ENCODE data around the gene STBD1.

DNA sequence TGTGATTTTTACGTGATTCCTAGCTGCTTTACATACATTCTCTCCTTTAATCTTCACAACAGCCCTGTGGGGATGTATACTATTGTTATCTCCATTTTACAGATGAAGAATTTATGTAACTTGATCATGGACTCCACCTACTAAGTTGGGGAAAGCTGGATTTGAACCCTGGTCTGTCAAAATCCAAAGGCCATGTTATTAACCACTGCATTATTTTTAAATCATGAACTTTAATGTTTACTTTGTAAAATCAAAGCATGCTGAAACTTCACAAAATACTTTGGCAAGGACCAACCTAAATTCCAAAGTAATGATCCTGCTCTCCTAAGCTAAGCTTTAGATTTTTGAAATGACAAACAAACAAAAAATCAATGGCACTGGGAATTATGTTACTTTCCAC, 28.9 kb upstream of the STBD1 start:
- TF ChIP-seq, protein P1, sequence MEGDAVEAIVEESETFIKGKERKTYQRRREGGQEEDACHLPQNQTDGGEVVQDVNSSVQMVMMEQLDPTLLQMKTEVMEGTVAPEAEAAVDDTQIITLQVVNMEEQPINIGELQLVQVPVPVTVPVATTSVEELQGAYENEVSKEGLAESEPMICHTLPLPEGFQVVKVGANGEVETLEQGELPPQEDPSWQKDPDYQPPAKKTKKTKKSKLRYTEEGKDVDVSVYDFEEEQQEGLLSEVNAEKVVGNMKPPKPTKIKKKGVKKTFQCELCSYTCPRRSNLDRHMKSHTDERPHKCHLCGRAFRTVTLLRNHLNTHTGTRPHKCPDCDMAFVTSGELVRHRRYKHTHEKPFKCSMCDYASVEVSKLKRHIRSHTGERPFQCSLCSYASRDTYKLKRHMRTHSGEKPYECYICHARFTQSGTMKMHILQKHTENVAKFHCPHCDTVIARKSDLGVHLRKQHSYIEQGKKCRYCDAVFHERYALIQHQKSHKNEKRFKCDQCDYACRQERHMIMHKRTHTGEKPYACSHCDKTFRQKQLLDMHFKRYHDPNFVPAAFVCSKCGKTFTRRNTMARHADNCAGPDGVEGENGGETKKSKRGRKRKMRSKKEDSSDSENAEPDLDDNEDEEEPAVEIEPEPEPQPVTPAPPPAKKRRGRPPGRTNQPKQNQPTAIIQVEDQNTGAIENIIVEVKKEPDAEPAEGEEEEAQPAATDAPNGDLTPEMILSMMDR (IDR thresholded peaks at IDR 0.05) = no peak
- TF ChIP-seq MAX (IDR thresholded peaks at IDR 0.05; ENCODE audit: low read depth) (no peak), EP300 (IDR thresholded peaks at IDR 0.05; ENCODE audit: borderline replicate concordance in 1 of 2, low read depth in 1 of 2, low read length in 1 of 2) (no peak), EZH2phosphoT487 (IDR thresholded peaks at IDR 0.05; ENCODE audit: borderline replicate concordance, low read depth) (no peak)
